CD14-positive monocyte (primary cell): ENCODE data around the gene PAM. TPM values are rescaled to one million over a fixed set of nuclear protein-coding genes. Genes with fewer than 3 reads are reported as not detected.

Experiments
- DNase-seq, 3 donors: peaks; one replicate each; pipeline ENCODE4 v3.0.0-alpha.2; 2011 to 2022
- H2AFZ ChIP-seq: 2 replicates; pipeline ENCODE4 v1.6.0; 2012; ENCODE audit warnings: mild to moderate bottlenecking, low read depth, low read length, inconsistent platforms; ENCODE audit not compliant: insufficient read depth, poor library complexity, severe bottlenecking
- H3K27ac ChIP-seq, 2 donors: 1 replicate in 1 of 2; 2 replicates in 1 of 2; pipeline ENCODE4 v1.5.1; 2012 to 2013; ENCODE audit warnings: low read length in 2 of 2, control low read depth in 1 of 2, inconsistent platforms in 1 of 2, low read depth in 1 of 2, mild to moderate bottlenecking in 1 of 2
- H3K27me3 ChIP-seq, 2 donors: one replicate each; pipeline versions ENCODE4 v1.6.0 to v1.6.1; 2011 to 2013; ENCODE audit warnings: low read length in 2 of 2; ENCODE audit not compliant: control insufficient read depth in 2 of 2, insufficient read depth in 2 of 2
- H3K36me3 ChIP-seq, 2 donors: replicated peaks in 1 of 2; 1 replicate in 1 of 2; 2 replicates in 1 of 2; pipeline versions ENCODE4 v1.5.1 to v1.6.1; 2012 to 2013; ENCODE audit warnings: low read length in 2 of 2, control low read depth in 1 of 2, inconsistent platforms in 1 of 2, mild to moderate bottlenecking in 1 of 2; ENCODE audit not compliant: insufficient read depth in 2 of 2, control insufficient read depth in 1 of 2
- H3K4me1 ChIP-seq, 2 donors: 1 replicate in 1 of 2; 2 replicates in 1 of 2; pipeline versions ENCODE4 v1.5.1 to v1.6.1; 2012 to 2013; ENCODE audit warnings: low read length in 2 of 2, control low read depth in 1 of 2, inconsistent platforms in 1 of 2, mild to moderate bottlenecking in 1 of 2, moderate library complexity in 1 of 2; ENCODE audit not compliant: insufficient read depth in 2 of 2, control insufficient read depth in 1 of 2
- H3K4me2 ChIP-seq: replicated peaks from 2 replicates; pipeline ENCODE3; 2012; ENCODE audit warnings: low read length, moderate library complexity, mild to moderate bottlenecking; ENCODE audit not compliant: poor library complexity, severe bottlenecking; ENCODE audit errors: extremely low read depth
- H3K4me3 ChIP-seq, 3 experiments: fragments of 200-600 bp in 1 of 3; sonication (generic) in 1 of 3; replicated peaks in 1 of 3; 1 replicate in 2 of 3; 2 replicates in 1 of 3; pipeline ENCODE4 v1.5.1; 2011 to 2013; ENCODE audit warnings: low read length in 3 of 3, mild to moderate bottlenecking in 3 of 3, control low read depth in 2 of 3, low read depth in 2 of 3, inconsistent platforms in 1 of 3, moderate library complexity in 1 of 3
- H3K79me2 ChIP-seq: 2 replicates; pipeline ENCODE4 v1.6.0; 2012; ENCODE audit warnings: mild to moderate bottlenecking, control low read depth, inconsistent platforms, low read length, moderate library complexity; ENCODE audit not compliant: insufficient read depth
- H3K9ac ChIP-seq: 2 replicates; pipeline ENCODE4 v1.6.0; 2017; ENCODE audit warnings: low read length, mild to moderate bottlenecking; ENCODE audit not compliant: insufficient read depth, poor library complexity, severe bottlenecking
- H3K9me3 ChIP-seq, 2 donors: replicated peaks in 1 of 2; 1 replicate in 1 of 2; 2 replicates in 1 of 2; pipeline versions ENCODE4 v1.5.1 to v1.6.1; 2012 to 2013; ENCODE audit warnings: low read length in 2 of 2, control low read depth in 1 of 2; ENCODE audit not compliant: control insufficient read depth in 1 of 2, insufficient read depth in 1 of 2
- H4K20me1 ChIP-seq: 2 replicates; pipeline ENCODE4 v1.6.0; 2012; ENCODE audit warnings: mild to moderate bottlenecking, low read length, control low read depth, moderate library complexity; ENCODE audit not compliant: insufficient read depth
- H3K27ac Mint-ChIP-seq, 7 donors: one replicate each; pipeline ENCODE4 v1.8.0; 2020; ENCODE audit warnings: mild to moderate bottlenecking in 7 of 7, mixed read lengths in 7 of 7, moderate library complexity in 6 of 7, inconsistent platforms in 2 of 7
- H3K27me3 Mint-ChIP-seq, 3 donors: one replicate each; pipeline ENCODE4 v1.8.0; 2021 to 2022; ENCODE audit warnings: low read depth in 3 of 3, mild to moderate bottlenecking in 3 of 3, mixed read lengths in 3 of 3, moderate library complexity in 3 of 3, inconsistent platforms in 1 of 3
- H3K36me3 Mint-ChIP-seq, 2 donors: one replicate each; pipeline ENCODE4 v1.8.0; 2020; ENCODE audit warnings: mixed read lengths in 2 of 2, inconsistent platforms in 1 of 2, mild to moderate bottlenecking in 1 of 2
- H3K4me1 Mint-ChIP-seq: one replicate; pipeline ENCODE4 v1.8.0; 2020; ENCODE audit warnings: mild to moderate bottlenecking, mixed read lengths
- H3K4me3 Mint-ChIP-seq, 2 donors: one replicate each; pipeline ENCODE4 v1.8.0; 2020; ENCODE audit warnings: mild to moderate bottlenecking in 2 of 2, mixed read lengths in 2 of 2, moderate library complexity in 1 of 2
- H3K9me3 Mint-ChIP-seq, 7 donors: one replicate each; pipeline ENCODE4 v1.8.0; 2020 to 2022; ENCODE audit warnings: mixed read lengths in 7 of 7, mild to moderate bottlenecking in 6 of 7, moderate library complexity in 6 of 7, inconsistent platforms in 2 of 7
- WGBS: methylation state at CpG from one replicate; pipeline ENCODE4 v1.1.5; 2013; ENCODE audit warnings: missing lambda C conversion rate; ENCODE audit not compliant: insufficient coverage; 5-methylcytosine and 5-hydroxymethylcytosine counted together
- intact Hi-C, 2 donors: fragments of 100-400 bp; cut with micrococcal nuclease; formaldehyde crosslinking; loops; one replicate each; pipeline versions ENCODE4 v1.15.0 to v1.15.1; 2023
- polyA plus RNA-seq, 3 donors: library from polyadenylated mRNA; depleted of rRNA in 1 of 3; unstranded in 2 of 3; stranded (reverse) in 1 of 3; fragments of 300-500 nt in 2 of 3; fragments of >200 nt in 1 of 3; fragmentation: Illumina TruSeq in 2 of 3; gene quantifications; 1 replicate in 2 of 3; 2 replicates in 1 of 3; pipeline ENCODE4 v1.2.3, GENCODE V29; 2012 to 2021
- TF ChIP-seq, protein P1 (sequence below): fragments of 200-600 bp; IDR thresholded peaks from one replicate; pipeline ENCODE4 v1.8.0; 2022; ENCODE audit warnings: antibody characterized with exemption, mild to moderate bottlenecking

The PAM gene
- polyA plus RNA-seq, 3 donors = 11.8 to 27.4 (median 12.8) TPM

DNA sequence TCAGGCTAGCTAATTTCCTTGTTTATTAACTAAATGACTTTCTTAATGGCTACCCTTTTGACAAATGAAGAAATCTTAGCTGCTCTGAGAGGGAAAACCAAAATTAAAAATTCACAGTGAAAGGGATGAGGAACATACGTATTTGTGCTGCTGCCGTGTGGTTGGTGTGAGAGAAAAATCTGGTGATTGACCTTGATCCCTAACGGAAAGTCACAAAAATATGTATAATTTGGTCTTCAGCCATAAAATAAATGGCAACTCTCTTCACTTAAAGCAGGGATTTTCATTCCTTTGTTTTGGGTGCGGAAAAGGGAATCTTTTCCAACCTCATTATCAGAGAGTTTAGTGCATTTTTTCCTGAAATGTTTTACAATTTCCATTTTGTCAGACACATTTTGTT is 40.4 kb downstream of the PAM start:
- Histone ChIP-seq H3K9me3 (no peaks in the 10 kb centered on the region), H4K20me1 (no peaks in the 10 kb centered on the region), H3K4me3 (no peak overlapping the region), H3K4me1 (no peaks in the 10 kb centered on the region), H3K79me2 (no peaks in the 10 kb centered on the region), H3K9ac (no peak overlapping the region), H3K27ac (no peak overlapping the region), H3K27me3 (no peaks in the 10 kb centered on the region), H3K36me3 (no peaks in the 10 kb centered on the region), H2AFZ (no peak overlapping the region), H3K4me2 (no peak overlapping the region)
- intact Hi-C loops = no loop called here
- Mint-ChIP-seq H3K36me3 (no peaks in the 10 kb centered on the region), H3K4me1 (peaks cover 13% of the 10 kb centered on the region), H3K9me3 (no peaks in the 10 kb centered on the region), H3K4me3 (no peak overlapping the region), H3K27me3 (peaks cover 0 to 3% (median 0%) of the 10 kb centered on the region in 3 donors), H3K27ac (no peak overlapping the region)
- TF ChIP-seq, protein P1, sequence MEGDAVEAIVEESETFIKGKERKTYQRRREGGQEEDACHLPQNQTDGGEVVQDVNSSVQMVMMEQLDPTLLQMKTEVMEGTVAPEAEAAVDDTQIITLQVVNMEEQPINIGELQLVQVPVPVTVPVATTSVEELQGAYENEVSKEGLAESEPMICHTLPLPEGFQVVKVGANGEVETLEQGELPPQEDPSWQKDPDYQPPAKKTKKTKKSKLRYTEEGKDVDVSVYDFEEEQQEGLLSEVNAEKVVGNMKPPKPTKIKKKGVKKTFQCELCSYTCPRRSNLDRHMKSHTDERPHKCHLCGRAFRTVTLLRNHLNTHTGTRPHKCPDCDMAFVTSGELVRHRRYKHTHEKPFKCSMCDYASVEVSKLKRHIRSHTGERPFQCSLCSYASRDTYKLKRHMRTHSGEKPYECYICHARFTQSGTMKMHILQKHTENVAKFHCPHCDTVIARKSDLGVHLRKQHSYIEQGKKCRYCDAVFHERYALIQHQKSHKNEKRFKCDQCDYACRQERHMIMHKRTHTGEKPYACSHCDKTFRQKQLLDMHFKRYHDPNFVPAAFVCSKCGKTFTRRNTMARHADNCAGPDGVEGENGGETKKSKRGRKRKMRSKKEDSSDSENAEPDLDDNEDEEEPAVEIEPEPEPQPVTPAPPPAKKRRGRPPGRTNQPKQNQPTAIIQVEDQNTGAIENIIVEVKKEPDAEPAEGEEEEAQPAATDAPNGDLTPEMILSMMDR = no peak
- DNase-seq = no peak
- no CpG with 5 or more reads among the region's 4 CpGs for WGBS

DNA sequence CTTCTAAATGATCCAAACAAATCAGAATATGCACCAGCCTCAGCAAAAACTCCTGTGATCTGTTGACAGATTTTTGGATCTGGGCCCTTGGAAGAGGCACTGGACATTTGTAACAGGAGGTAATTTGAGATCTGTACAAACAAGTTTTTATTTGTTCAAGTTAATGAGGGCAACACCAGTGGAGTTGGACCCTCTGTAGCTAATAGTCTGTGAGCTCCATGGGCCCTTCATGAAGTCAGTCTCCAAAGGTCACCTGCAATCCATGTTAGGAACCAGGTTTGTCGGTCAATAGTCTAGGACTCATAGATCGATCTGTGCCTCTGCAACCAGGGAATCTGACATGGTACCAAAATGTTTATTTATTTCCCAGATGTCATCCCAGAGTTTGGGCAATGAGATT is 40.9 kb downstream of the PAM start:
- H3K27me3 Mint-ChIP-seq = peaks cover 0 to 3% (median 0%) of the 10 kb centered on the region in 3 donors
- no peaks in the 10 kb centered on the region for H4K20me1 ChIP-seq
- H3K36me3 Mint-ChIP-seq = no peaks in the 10 kb centered on the region
- no peaks in the 10 kb centered on the region for H3K27me3 ChIP-seq
- no peak overlapping the region for H3K4me2 ChIP-seq
- H3K79me2 ChIP-seq = no peaks in the 10 kb centered on the region
- H3K9me3 ChIP-seq = no peaks in the 10 kb centered on the region
- no peaks in the 10 kb centered on the region for H3K9me3 Mint-ChIP-seq
- intact Hi-C loops = no loop called here
- TF ChIP-seq, protein P1 = no peak
- H3K4me3 ChIP-seq = no peak overlapping the region
- H3K27ac Mint-ChIP-seq = no peak overlapping the region
- no peak overlapping the region for H3K4me3 Mint-ChIP-seq
- H3K4me1 ChIP-seq = no peaks in the 10 kb centered on the region
- DNase-seq = no peak
- no peak overlapping the region for H2AFZ ChIP-seq
- no peak overlapping the region for H3K27ac ChIP-seq
- 92% methylated on average over 2 of the region's 2 CpGs for WGBS
- H3K4me1 Mint-ChIP-seq = peaks cover 13% of the 10 kb centered on the region
- H3K36me3 ChIP-seq = no peaks in the 10 kb centered on the region
- H3K9ac ChIP-seq = no peak overlapping the region
